SK-MEL-5 (cell line): ENCODE measurements around the gene ENO2. TPM values are rescaled to one million over a fixed set of nuclear protein-coding genes. Genes with fewer than 3 reads are reported as not detected.
"Not testable (repeated sequence)": the region's sequence is repeated elsewhere in the genome, so short reads cannot be mapped to it uniquely, and the experiment has no call there.

ENCODE experiments used
- DNase-seq: peaks from one replicate; pipeline ENCODE4 v3.0.0-alpha.2; 2016; ENCODE audit warnings: low read depth, low spot score
- in situ Hi-C: cut with HindIII; loops from 2 replicates; pipeline ENCODE4 v1.10.0; 2016; ENCODE audit warnings: low sequenced_read_pairs, high pct_unique_total_duplicates, low pct_unique_long_range_greater_than_20kb
- total RNA-seq: library from RNA; depleted of rRNA; stranded (reverse); fragments of >200 nt; shearing (Covaris generic); gene quantifications from 2 replicates; pipeline ENCODE4 v1.2.3, GENCODE V29; 2014

ENO2 gene
- total RNA-seq, 1 experiment from 2014 or later = 14.5 TPM

DNA sequence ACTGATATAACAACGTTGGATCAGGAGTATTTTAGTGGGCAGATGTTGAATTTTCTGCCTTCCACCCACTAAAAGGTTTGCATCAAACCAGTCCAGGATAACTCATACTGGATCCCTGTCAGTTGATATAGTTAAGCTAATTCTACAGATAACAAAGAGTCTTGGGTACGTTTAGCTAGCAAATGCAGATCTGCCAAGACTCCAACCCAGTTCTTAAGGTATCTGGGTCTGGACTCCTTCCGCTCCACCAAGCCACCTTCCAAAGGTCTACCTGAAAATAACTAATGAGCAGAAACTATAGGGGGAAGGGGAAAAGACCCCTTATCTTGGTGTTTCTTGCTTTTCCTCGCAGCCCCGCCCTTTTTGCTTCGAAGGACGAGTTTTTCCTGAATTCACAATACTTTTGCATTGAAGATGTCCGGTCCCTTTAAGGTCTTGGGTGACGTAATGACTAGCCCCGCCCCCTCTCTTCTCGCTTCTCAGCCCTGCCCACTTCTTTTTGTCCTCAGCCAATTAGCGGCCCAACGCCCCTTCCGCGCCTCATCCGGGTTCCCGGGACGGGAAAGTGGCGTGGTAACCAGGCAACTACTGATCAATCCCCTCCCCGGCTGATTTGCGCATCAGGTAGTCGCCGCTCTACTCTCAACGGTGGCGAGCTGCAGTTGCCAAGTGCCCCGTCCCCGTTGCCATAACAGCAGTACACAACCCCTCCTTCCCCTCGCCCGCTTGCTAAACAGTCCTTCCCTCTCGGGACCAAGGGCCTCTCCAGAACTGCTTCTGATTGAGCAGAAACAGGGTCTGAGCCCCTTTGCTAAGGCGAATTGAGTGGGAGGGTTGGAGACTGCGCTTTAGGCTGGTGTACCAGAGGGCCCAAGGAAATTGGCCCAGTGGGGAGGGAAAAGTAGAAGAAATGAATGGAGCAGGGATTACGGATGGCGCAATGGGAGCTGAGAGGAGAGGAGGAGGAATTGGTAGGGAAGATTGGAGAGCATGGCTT, 9.8 kb upstream of the ENO2 start, which contains the start of gene LRRC23:
Gene LRRC23 (plus strand): TSS at position 543 of the 997 bp plus-strand sequence. CDS start 812 bp downstream, outside the sequence.
- DNase-seq = peak; percentile 95
- in situ Hi-C loops = no loop called here

DNA sequence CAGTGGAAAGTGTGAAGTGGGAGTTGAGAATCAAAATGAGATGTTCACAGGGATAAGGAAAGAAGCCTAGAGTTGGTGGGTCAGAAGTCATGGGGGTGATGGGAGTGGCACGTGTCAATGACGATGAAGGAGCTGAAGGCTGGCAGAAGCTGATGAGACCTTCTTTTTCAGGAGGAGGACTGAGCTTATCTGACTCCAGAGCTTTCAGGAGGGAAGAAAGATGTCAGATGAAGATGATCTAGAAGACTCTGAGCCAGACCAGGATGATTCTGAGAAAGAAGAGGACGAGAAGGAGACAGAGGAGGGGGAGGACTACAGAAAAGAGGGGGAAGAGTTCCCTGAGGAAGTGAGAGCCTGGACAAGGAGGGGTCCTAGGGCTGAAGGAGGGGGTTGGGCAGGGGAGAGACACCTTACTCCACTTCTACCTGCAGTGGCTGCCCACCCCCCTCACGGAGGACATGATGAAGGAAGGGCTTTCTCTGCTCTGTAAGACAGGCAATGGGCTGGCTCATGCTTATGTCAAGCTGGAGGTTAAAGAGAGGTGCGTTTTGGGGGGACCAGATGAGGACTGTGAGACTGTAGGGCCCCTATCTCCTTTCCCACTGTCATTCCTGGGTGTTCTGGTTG, 8.9 kb upstream of the ENO2 start:
- DNase-seq = no peak
- in situ Hi-C loops = no loop called here

DNA sequence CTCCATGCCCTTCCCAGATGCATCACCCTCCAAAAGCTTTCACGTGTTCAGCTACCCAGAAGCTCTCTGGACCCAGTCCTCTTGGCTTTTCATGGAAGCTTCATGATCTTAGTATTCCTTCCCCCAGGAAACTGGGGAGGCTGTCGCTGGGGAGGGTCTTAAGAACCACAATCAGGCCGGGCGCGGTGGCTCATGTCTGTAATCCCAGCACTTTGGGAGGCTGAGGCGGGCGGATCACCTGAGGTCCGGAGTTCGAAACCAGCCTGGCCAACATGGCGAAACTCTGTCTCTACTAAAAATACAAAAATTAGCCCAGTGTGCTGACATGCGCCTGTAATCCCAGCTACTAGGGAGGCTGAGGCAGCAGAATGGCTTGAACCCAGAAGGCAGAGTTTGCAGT, 6.2 kb upstream of the ENO2 start:
- DNase-seq, in situ Hi-C loops: not testable (repeated sequence)

DNA sequence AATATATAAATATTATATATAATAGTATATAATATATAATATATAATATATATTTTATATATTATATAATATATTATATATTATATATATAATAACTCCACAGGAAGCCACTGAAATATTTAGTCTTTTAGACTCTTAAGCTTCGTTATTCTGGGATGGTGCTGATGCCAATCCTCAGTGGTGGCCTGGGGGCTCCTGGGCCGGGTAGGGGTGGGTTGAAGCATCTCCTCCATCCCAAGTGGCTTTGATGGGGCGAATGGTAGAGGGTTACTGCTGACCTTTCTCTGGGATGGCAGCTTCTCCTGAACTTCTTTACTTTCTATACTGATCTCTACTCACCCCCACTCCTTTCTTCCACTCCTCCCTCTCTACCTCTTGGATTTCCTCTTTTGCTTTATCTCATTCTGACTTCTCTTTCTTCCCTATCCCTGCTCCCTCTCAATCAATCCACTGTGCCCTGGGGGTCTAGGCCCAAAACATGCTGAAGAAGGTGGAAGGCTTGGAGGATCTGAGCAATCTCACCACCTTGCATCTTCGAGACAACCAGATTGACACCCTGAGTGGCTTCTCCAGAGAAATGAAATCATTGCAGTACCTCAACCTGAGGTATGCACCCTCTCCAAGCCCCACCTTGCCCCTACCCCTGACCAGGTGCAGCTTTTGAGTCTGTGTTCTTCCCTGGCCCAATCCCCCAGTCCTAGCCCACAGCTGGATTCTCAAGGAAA, 4.8 kb upstream of the ENO2 start:
- in situ Hi-C loops = no loop called here
- DNase-seq = no peak

DNA sequence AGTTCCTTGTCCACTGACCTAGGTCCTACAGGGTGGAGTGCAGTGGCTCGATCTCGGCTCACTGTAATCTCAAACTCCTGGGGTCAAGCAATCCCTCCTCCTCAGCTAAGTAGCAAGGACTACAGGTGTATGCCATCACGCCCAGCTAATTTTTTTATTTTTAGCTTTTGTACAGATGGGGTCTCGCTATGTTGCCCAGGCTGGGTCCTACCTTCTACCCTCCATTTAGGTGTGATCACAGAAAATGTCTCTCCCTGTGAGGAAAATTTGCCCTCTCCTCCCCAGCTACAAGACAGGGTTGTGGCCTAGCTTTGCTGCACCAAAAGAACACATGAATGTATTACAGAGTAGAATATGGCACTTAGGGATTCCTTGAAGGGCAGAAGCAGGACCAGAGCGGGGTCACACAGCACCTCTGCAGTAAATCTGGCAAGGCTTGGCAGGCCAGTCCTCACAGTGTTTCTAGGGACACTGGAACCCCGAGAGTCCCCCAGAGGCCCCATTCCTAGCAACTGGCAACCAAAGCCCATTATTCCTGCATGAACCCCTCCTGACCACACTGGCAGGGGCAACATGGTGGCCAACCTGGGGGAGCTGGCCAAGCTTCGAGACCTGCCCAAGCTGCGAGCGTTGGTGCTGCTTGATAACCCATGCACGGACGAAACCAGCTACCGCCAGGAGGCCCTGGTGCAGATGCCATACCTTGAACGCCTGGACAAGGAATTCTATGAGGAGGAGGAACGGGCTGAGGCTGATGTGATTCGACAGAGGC, 2.0 kb upstream of the ENO2 start:
- in situ Hi-C loops = no loop called here

DNA sequence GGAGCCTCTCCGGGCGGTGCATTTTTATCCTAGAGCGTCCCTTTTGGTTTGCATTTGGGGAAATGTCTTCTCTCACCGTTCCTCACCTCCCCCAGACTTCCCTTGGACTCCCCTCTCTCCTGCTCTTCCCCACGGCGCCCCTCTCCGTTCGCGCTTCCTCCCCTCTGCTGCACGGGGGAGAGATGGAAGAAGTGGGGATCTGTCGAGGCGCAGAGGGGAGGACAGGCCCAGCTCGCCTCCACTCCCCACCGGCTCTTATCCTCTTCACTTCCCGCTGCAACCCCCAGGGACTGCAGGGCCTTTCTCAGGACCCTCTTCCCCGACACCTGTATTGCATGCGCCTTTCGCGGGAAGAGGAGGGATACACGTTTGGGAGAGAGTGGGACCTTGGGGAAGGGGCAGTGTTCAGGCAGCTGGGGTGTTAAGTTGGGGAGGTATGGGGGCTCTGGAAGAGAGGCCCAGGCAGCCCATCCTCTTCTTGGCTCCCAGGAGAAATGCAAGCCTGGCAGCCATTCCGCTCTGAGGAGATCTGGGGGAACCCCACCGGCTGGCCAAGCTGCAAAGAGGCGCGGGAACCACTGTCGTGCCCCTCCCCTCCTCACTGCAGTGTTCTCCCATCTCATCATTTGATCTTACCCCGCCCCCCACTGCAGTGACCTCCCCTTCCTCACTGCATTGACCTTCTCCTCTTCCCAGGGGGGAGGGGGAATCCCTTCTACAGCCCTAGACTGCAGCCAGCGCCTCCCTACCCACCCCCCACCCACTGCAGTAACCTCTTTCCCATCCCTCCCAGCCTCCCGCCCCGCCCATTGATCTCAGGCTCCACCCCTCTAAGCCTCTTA, 788 bp downstream of the ENO2 start:
- in situ Hi-C loops = no loop called here
- DNase-seq = no peak

More for the DNA sequence above, 2.0 kb upstream of the ENO2 start:
- no peak for DNase-seq

DNA sequence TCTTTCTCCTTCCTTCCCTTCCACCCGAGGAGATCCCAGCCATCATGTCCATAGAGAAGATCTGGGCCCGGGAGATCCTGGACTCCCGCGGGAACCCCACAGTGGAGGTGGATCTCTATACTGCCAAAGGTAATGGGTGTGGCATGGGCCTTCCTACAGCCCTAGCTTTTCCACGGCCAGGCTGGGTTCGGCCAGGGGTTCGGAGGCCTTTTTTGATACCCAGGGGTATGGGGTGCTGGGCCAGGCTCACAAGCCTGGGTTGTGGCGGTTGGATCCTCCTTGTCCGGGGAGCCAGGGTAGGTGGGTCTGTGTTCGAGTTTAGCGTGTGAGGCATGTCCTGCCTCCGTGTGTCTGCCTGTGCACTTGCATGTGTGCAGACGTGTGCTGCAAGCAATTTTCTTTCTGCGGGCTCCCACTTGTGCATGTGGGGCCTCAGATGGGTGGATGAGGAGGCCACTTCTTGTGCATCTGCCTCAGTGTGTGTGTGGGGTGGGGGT, 1.5 kb downstream of the ENO2 start:
- in situ Hi-C loops = no loop called here
- DNase-seq = no peak

DNA sequence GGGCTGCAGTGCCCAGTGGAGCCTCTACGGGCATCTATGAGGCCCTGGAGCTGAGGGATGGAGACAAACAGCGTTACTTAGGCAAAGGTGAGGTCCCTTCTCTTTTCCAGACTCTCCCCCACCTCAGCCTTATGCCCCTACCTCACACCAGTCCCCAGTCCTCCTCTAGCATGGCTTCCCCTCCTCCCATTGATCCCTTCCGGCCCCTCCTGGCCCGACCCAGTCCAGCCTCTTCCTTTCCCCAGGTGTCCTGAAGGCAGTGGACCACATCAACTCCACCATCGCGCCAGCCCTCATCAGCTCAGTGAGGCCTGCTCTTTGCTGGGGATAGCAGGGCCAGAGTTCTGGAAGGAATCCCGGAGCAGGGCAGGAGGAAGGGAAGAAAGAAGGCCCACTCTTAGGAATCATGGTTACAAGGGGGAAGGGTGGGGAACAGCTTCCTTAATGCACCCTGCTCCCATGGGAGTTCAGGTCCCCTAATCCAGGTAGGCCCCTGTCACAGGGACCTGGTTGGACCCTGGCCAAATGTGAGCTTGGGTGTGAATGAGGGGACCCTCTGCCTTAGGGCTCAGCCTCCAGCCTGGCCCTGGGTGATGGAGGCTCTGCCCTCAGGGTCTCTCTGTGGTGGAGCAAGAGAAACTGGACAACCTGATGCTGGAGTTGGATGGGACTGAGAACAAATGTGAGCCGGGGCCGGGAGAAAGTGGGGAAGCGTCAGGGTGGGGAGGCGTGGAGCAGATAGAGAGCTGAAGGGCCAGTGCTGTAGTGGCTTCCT, 2.2 kb downstream of the ENO2 start:
- in situ Hi-C loops = no loop called here
- DNase-seq = no peak

DNA sequence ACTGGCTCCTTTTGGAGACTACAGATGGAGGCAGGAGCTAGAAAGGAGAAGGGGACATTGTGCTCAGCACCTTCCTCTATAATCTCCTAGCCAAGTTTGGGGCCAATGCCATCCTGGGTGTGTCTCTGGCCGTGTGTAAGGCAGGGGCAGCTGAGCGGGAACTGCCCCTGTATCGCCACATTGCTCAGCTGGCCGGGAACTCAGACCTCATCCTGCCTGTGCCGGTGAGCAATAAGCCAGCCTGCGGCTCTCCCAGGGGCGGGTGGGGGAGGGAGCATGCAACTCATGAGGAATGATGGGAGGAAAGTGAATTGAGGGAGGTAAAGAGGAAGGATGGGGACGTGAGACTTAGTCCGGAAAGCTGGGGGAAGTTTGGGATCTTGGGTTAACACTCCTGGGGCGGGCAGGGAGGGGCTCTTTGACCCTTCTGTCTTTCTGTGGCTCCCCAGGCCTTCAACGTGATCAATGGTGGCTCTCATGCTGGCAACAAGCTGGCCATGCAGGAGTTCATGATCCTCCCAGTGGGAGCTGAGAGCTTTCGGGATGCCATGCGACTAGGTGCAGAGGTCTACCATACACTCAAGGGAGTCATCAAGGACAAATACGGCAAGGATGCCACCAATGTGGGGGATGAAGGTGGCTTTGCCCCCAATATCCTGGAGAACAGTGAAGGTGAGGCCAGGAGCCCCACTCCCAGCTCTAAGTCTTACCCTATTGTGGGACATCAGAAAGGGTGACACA, 3.3 kb downstream of the ENO2 start:
- in situ Hi-C loops = no loop called here
- no peak for DNase-seq

DNA sequence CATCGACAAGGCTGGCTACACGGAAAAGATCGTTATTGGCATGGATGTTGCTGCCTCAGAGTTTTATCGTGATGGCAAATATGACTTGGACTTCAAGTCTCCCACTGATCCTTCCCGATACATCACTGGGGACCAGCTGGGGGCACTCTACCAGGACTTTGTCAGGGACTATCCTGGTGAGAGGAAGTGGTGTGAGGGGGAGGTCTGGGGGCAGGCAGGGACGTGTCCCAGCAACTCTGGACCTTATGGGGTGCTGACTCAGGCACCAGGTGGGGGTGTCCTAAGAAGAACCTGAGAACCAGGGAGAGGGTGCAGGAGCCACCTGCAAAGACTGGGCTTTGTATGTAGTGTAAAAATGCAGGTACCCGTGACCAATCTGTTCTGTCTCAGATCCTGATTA, 5.2 kb downstream of the ENO2 start:
- DNase-seq = no peak
- in situ Hi-C loops = no loop called here

DNA sequence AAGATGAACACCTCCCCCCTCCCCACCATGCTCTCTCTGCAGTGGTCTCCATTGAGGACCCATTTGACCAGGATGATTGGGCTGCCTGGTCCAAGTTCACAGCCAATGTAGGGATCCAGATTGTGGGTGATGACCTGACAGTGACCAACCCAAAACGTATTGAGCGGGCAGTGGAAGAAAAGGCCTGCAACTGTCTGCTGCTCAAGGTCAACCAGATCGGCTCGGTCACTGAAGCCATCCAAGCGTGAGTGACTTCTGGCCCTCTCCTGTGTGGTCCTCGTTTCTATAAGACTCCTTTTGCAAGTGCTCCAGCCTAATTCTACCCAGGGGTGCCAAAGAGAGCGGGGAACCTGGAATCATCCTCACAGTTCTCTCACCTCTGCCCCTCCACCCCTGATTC, 7.2 kb downstream of the ENO2 start:
- DNase-seq = no peak
- in situ Hi-C loops = no loop called here

DNA sequence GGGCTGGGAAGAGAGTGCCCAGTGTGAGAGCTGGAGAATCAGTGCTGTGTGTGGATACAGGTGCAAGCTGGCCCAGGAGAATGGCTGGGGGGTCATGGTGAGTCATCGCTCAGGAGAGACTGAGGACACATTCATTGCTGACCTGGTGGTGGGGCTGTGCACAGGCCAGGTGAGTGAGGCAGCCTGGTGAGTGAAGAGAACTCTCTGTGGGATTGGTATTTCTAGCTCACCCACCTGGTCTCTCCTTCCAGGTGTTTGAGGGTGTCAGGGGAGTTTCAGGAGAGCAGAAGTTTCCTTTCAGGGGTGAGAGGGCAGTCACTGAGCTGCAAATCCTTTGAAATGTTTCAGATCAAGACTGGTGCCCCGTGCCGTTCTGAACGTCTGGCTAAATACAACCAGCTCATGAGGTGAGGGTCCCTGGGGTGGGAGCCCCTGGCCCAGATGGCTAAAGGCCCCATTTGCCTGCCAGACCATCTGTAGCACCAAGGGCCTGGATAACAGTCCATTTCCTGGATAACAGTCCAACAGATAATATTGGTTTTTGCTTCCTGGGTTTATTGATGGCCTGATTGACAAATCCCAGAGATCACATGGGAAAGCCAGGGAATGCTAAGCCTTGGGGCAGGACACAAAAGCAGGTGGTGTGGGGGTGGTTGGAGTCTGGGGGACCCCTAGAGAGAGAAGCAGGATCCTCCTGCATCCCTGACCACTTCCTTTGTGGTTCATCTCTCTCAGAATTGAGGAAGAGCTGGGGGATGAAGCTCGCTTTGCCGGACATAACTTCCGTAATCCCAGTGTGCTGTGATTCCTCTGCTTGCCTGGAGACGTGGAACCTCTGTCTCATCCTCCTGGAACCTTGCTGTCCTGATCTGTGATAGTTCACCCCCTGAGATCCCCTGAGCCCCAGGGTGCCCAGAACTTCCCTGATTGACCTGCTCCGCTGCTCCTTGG, 7.9 kb downstream of the ENO2 start:
- no peak for DNase-seq
- in situ Hi-C loops = no loop called here

DNA sequence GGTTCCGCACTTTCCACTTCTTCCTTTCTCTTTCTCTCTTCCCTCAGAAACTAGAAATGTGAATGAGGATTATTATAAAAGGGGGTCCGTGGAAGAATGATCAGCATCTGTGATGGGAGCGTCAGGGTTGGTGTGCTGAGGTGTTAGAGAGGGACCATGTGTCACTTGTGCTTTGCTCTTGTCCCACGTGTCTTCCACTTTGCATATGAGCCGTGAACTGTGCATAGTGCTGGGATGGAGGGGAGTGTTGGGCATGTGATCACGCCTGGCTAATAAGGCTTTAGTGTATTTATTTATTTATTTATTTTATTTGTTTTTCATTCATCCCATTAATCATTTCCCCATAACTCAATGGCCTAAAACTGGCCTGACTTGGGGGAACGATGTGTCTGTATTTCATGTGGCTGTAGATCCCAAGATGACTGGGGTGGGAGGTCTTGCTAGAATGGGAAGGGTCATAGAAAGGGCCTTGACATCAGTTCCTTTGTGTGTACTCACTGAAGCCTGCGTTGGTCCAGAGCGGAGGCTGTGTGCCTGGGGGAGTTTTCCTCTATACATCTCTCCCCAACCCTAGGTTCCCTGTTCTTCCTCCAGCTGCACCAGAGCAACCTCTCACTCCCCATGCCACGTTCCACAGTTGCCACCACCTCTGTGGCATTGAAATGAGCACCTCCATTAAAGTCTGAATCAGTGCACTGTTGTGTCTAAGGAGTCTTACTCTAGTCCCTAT, 8.8 kb downstream of the ENO2 start:
- in situ Hi-C loops = no loop called here
- no peak for DNase-seq

DNA sequence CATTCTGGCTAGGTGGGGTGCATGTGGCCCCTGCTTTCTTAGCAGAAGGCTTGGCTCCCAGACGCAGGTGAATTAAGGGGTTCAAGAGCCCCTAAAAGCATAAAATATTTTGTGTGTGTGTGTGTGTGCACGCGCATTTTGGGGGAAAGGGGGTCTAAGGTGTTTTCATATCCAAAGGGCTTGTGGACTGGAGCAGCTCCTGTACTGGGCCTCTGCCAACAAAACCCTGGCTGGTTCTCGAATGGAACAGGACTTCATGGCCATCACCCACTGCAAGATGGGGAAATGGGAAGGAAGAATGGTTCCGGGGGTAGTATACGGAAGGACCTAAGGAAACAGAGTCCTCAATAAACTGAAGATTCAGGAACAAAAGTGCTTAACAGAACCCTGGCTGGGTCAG, 9.5 kb downstream of the ENO2 start:
- in situ Hi-C loops = no loop called here
- no peak for DNase-seq
